SK-N-SH (cell line): ENCODE measurements around the gene CCDC9. TPM values are rescaled to one million over a fixed set of nuclear protein-coding genes. Genes with fewer than 3 reads are reported as not detected.

Source experiments
- CTCF ChIA-PET: fragments of 300-600, 350-600 bp; formaldehyde crosslinking; extraction: SDS; loops from one replicate; lab custom pipeline; 2021; lab: Yijun Ruan, JAX
- POLR2A ChIA-PET: fragments of 350-600 bp; sonication (Branson Sonifier 250); formaldehyde crosslinking; extraction: SDS; loops from one replicate; lab custom pipeline; 2020; ENCODE audit warnings: antibody characterized with exemption, inconsistent platforms; lab: Yijun Ruan, JAX
- DNase-seq: peaks from one replicate; pipeline ENCODE4 v3.0.0; 2012
- H2AFZ ChIP-seq: fragments of 200-600 bp; sonication (generic); 2 replicates; pipeline ENCODE4 v1.8.1; 2016; ENCODE audit warnings: antibody characterized with exemption, mild to moderate bottlenecking, low read depth
- H3F3A ChIP-seq: fragments of 200-600 bp; sonication (generic); replicated peaks from 2 replicates; pipeline ENCODE3; 2016; ENCODE audit warnings: antibody characterized with exemption, mild to moderate bottlenecking; ENCODE audit not compliant: insufficient read depth
- H3K27ac ChIP-seq, 2 experiments: fragments of 200-500 bp in 1 of 2; fragments of 200-600 bp in 1 of 2; sonication (Bioruptor generic) in 1 of 2; sonication (generic), shearing (Covaris generic) in 1 of 2; 2 replicates each; pipeline versions ENCODE4 v1.5.1 to v1.6.1; 2014 to 2016; ENCODE audit warnings: low read depth in 2 of 2, inconsistent platforms in 1 of 2, low read length in 1 of 2, mild to moderate bottlenecking in 1 of 2, mixed read lengths in 1 of 2
- H3K27me3 ChIP-seq: fragments of 200-600 bp; sonication (generic), shearing (Covaris generic); 2 replicates; pipeline ENCODE4 v1.6.1; 2016; ENCODE audit warnings: mixed run types; ENCODE audit not compliant: insufficient read depth
- H3K36me3 ChIP-seq, 2 experiments: fragments of 200-500 bp in 1 of 2; fragments of 200-600 bp in 1 of 2; sonication (Bioruptor generic) in 1 of 2; sonication (generic) in 1 of 2; replicated peaks in 1 of 2; 2 replicates each; pipeline versions ENCODE3 to v1.5.1; 2014 to 2016; ENCODE audit warnings: low read length in 1 of 2, mild to moderate bottlenecking in 1 of 2; ENCODE audit not compliant: insufficient read depth in 2 of 2, control insufficient read depth in 1 of 2
- H3K4me1 ChIP-seq, 2 experiments: fragments of 200-500 bp in 1 of 2; fragments of 200-600 bp in 1 of 2; sonication (Bioruptor generic) in 1 of 2; sonication (generic), shearing (Covaris generic) in 1 of 2; 2 replicates each; pipeline versions ENCODE4 v1.5.1 to v1.6.1; 2014 to 2016; ENCODE audit warnings: low read depth in 1 of 2, low read length in 1 of 2, mixed run types in 1 of 2; ENCODE audit not compliant: insufficient read depth in 2 of 2, control insufficient read depth in 1 of 2
- H3K4me2 ChIP-seq: fragments of 200-600 bp; sonication (generic), shearing (Covaris generic); 2 replicates; pipeline ENCODE4 v1.6.1; 2017; ENCODE audit warnings: mixed run types
- H3K4me3 ChIP-seq, 2 experiments: fragments of 200-500 bp in 1 of 2; fragments of 200-600 bp in 1 of 2; sonication (Bioruptor generic) in 1 of 2; sonication (generic), shearing (Covaris generic) in 1 of 2; 2 replicates each; pipeline versions ENCODE4 v1.5.1 to v1.8.1; 2014 to 2016; ENCODE audit warnings: low read depth in 2 of 2, inconsistent platforms in 1 of 2, low read length in 1 of 2, mild to moderate bottlenecking in 1 of 2, mixed read lengths in 1 of 2, moderate library complexity in 1 of 2
- H3K79me2 ChIP-seq: fragments of 200-600 bp; sonication (generic); 2 replicates; pipeline ENCODE4 v1.8.1; 2017; ENCODE audit warnings: mild to moderate bottlenecking; ENCODE audit not compliant: insufficient read depth
- H3K9ac ChIP-seq: fragments of 200-600 bp; sonication (generic); 2 replicates; pipeline ENCODE4 v1.6.1; 2017; ENCODE audit warnings: mixed run types
- H3K9me2 ChIP-seq: fragments of 200-600 bp; sonication (generic); 2 replicates; pipeline ENCODE4 v1.6.1; 2017; ENCODE audit warnings: mixed run types
- H3K9me3 ChIP-seq: fragments of 200-600 bp; sonication (generic); 2 replicates; pipeline ENCODE4 v1.6.1; 2017; ENCODE audit warnings: mixed run types, mild to moderate bottlenecking, moderate library complexity
- H4K20me1 ChIP-seq: fragments of 200-600 bp; sonication (generic); 2 replicates; pipeline ENCODE4 v1.6.1; 2017; ENCODE audit warnings: mild to moderate bottlenecking, mixed run types; ENCODE audit not compliant: insufficient read depth
- CTCF ChIP-seq: fragments of 200-600 bp; sonication (generic); IDR thresholded peaks from 2 replicates; pipeline ENCODE4 v1.6.1; 2017; ENCODE audit warnings: antibody characterized with exemption, mild to moderate bottlenecking, moderate library complexity
- EZH2phosphoT487 ChIP-seq: fragments of 200-600 bp; sonication (generic); IDR thresholded peaks from 2 replicates; pipeline ENCODE4 v1.6.1; 2017; ENCODE audit warnings: low read depth, mixed run types, mild to moderate bottlenecking, antibody characterized with exemption, moderate library complexity, borderline replicate concordance
- GABPA ChIP-seq: IDR thresholded peaks from 2 replicates; pipeline ENCODE4 v1.4.0; 2012; ENCODE audit warnings: low read depth, mild to moderate bottlenecking
- MAX ChIP-seq: IDR thresholded peaks from 2 replicates; pipeline ENCODE4 v1.4.0; 2012; ENCODE audit warnings: low read depth
- MEF2A ChIP-seq: IDR thresholded peaks from 2 replicates; pipeline ENCODE4 v1.4.0; 2012; ENCODE audit warnings: low read depth, borderline replicate concordance
- NFIC ChIP-seq: IDR thresholded peaks from 2 replicates; pipeline ENCODE4 v1.4.0; 2012; ENCODE audit warnings: borderline replicate concordance
- NRF1 ChIP-seq: IDR thresholded peaks from 2 replicates; pipeline ENCODE4 v1.6.1; 2012; ENCODE audit warnings: low read depth, mild to moderate bottlenecking, low read length
- PBX3 ChIP-seq: IDR thresholded peaks from 2 replicates; pipeline ENCODE4; 2012
- REST ChIP-seq: IDR thresholded peaks from 2 replicates; pipeline ENCODE4 v1.6.1; 2012; ENCODE audit warnings: mild to moderate bottlenecking, low read depth, low read length, moderate library complexity
- RFX5 ChIP-seq: IDR thresholded peaks from 2 replicates; pipeline ENCODE4 v1.6.1; 2012; ENCODE audit warnings: mild to moderate bottlenecking, improper control_type of control experiment, low read length
- TEAD4 ChIP-seq: IDR thresholded peaks from 2 replicates; pipeline ENCODE4 v1.4.0; 2012; ENCODE audit warnings: mild to moderate bottlenecking, borderline replicate concordance; ENCODE audit not compliant: insufficient read depth
- ZBTB33 ChIP-seq: IDR thresholded peaks from 2 replicates; pipeline ENCODE4 v1.4.0; 2012; ENCODE audit warnings: low read depth, borderline replicate concordance
- WGBS: methylation state at CpG from one replicate; pipeline ENCODE4 v1.1.6; 2017; ENCODE audit warnings: low lambda C conversion rate; 5-methylcytosine and 5-hydroxymethylcytosine counted together
- polyA plus RNA-seq, 3 experiments: library from polyadenylated mRNA; depleted of rRNA; stranded (reverse); fragments of >200 nt; gene quantifications; 2 replicates each; pipeline ENCODE4 v1.2.3, GENCODE V29; 2012

Gene CCDC9
- polyA plus RNA-seq, 1 of the 3 experiments (the other 2 are of a cell fraction): 12.4 TPM

GRCh38 chr19:47316513-47316912 is 60.2 kb downstream of the CCDC9 start:
- no peaks in the 10 kb centered on the region for H3K36me3 ChIP-seq
- H3K4me2 ChIP-seq: no peak overlapping the region
- ChIA-PET POLR2A (no interaction called here), CTCF (interaction anchor here (0.7 to 1.9 kb wide), 3 partner anchors 11 to 75 kb away, joined by 3 to 5 read pairs (median 5); no protein-coding TSS in a partner anchor)
- H3K4me1 ChIP-seq: no peaks in the 10 kb centered on the region; a peak in 1 of 4 replicates
- no peaks in the 10 kb centered on the region for H4K20me1 ChIP-seq
- no peak overlapping the region for H3K4me3 ChIP-seq
- H3K79me2 ChIP-seq: no peaks in the 10 kb centered on the region
- WGBS: 74% methylated on average over 4 of the region's 4 CpGs
- no peaks in the 10 kb centered on the region for H3K9me2 ChIP-seq
- no peaks in the 10 kb centered on the region; the same call in 1 of the 2 replicates for H3K27me3 ChIP-seq
- TF ChIP-seq RFX5 (no peak), PBX3 (no peak), GABPA (no peak), REST (no peak), EZH2phosphoT487 (no peak), NRF1 (no peak)
- peaks cover 19% of the 10 kb centered on the region for H3F3A ChIP-seq
- no peak for DNase-seq
- no peak overlapping the region for H3K27ac ChIP-seq
- no peak overlapping the region for H2AFZ ChIP-seq
- no peaks in the 10 kb centered on the region for H3K9me3 ChIP-seq
- H3K9ac ChIP-seq: no peak overlapping the region

- Histone ChIP-seq H3K4me3 (no peak overlapping the region), H3K9ac (no peak overlapping the region), H3K36me3 (no peaks in the 10 kb centered on the region), H3K4me1 (no peaks in the 10 kb centered on the region), H2AFZ (no peak overlapping the region), H3K9me3 (no peaks in the 10 kb centered on the region), H4K20me1 (no peaks in the 10 kb centered on the region), H3K4me2 (no peak overlapping the region), H3F3A (peaks cover 4% of the 10 kb centered on the region), H3K79me2 (no peaks in the 10 kb centered on the region), H3K27ac (no peak overlapping the region), H3K9me2 (no peaks in the 10 kb centered on the region), H3K27me3 (no peaks in the 10 kb centered on the region)
- ChIA-PET CTCF (interaction anchor here (1.0 to 1.9 kb wide), 3 partner anchors 24 to 71 kb away, joined by 3 to 5 read pairs (median 3); partner anchors contain the start of gene DHX34), POLR2A (no interaction called here)
- no peak for DNase-seq
- WGBS: 76% methylated on average over 44 of the region's 46 CpGs
- TF ChIP-seq ZBTB33: no peak
- no peak for TF ChIP-seq CTCF
- no peak for TF ChIP-seq RFX5
- no peak for TF ChIP-seq MEF2A
- TF ChIP-seq TEAD4: no peak
- TF ChIP-seq NFIC: no peak
- no peak for TF ChIP-seq MAX
These were observed 63.9 kb downstream of the CCDC9 start for GRCh38 chr19:47319923-47320871.
